GM19240 (cell line): ENCODE data around the gene RASAL1.

Experiments used
- DNase-seq: peaks from one replicate; pipeline ENCODE4 v3.0.0; 2011; ENCODE audit warnings: low spot score; ENCODE audit not compliant: insufficient read length

RASAL1 gene

GRCh38 chr12:113097716-113098440 lies 37.7 kb downstream of the RASAL1 start:
- no peak for DNase-seq

- no peak for DNase-seq
These were observed 38.7 kb downstream of the RASAL1 start for GRCh38 chr12:113096675-113097461.

- DNase-seq = no peak
These were observed 40.2 kb downstream of the RASAL1 start for GRCh38 chr12:113095405-113095804.

DNA sequence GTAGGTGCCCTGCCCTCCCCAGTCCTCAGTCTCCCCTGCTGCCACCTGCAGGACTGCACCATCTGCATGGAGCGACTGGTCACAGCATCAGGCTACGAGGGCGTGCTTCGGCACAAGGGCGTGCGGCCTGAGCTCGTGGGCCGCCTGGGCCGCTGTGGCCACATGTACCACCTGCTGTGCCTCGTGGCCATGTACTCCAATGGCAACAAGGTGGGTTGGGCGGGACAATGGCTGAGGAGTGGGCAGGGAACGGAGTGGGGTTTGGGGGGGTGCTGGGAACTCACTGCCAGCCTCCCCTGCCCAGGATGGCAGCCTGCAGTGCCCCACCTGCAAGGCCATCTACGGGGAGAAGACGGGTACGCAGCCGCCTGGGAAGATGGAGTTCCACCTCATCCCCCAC lies 40.8 kb downstream of the RASAL1 start:
- no peak for DNase-seq

- DNase-seq = no peak
These were observed 42.0 kb downstream of the RASAL1 start for GRCh38 chr12:113093409-113094101.

GRCh38 chr12:113092607-113093408 lies 42.8 kb downstream of the RASAL1 start:
- no peak for DNase-seq

DNA sequence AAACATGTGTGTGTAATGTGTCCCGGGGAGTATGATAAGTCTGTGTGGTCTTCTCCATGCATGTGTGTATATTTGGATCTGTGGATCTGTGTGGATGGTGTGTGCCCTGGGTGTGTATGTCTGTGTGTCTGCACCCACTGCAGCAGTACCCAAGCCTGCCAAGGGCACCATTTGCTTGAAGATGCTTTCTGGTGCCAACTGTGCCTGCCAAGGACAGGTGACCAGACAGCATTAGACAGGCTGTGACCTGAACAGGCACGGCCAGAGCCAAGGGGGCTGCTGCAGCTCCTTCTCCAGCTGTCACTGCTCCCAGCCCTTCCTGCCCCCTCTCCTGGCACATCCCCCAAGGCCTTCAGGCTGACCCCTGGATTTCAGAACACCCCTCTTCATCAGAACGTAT lies 44.1 kb downstream of the RASAL1 start:
- DNase-seq = no peak

- DNase-seq = no peak
These were observed 44.8 kb downstream of the RASAL1 start for GRCh38 chr12:113090740-113091139.

DNA sequence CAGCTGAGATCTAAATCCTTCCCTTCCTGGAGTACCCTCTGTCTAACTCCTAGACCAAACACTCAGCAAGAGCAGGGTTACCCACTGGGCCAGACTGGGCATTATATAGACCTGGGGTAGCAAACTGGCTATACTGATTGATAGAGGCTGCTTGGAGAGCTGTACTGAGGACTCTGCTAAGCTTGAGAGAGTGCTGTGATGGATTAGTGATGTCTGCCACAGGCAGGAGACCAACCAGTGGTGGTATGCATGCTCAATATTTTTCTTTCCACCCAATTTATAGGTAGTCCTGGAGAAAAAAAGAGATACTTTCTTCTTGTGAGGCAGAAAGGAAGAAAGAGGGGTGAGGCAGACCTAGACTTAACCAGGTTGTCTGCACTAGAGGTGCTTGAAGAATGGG lies 45.7 kb downstream of the RASAL1 start:
- no peak for DNase-seq

DNA sequence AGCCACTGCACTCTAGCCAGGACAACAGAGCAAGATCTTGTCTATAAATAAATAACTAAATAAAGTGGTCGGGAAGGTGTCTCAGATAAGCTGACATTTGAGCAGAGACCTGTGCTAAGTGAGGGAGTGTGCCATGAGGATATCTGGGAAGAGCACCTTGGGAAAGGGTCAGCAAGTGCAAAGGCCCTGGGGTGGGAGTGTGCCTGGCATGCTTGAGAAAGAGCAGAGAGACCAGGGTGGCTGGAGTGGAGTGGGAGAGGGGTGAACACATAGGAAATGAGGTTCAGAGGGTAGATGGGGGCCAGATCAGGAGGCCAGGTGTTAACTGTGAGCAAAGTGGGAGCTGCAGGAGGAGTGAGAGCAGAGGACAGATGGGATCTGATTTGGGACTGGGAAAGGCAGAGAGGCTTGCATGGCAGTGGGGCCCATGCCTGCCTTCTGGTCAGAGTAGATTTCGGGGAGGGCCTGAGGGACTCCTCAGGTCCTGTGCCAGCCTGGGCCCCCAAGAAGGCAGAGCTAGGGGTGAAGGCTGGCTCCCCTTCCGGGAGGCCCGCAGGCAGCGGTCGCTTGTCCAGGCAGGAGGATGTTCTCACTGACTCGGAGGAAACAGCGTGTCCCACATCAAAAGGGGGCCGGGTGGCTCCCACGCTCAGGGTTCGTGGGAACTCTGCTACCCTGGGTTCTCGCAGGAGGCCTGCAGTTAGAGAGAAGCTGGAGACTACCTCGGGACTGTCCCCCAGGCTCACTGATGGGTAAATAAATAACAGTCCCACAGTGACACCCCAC lies 46.4 kb downstream of the RASAL1 start:
- DNase-seq = peak; percentile 43

DNA sequence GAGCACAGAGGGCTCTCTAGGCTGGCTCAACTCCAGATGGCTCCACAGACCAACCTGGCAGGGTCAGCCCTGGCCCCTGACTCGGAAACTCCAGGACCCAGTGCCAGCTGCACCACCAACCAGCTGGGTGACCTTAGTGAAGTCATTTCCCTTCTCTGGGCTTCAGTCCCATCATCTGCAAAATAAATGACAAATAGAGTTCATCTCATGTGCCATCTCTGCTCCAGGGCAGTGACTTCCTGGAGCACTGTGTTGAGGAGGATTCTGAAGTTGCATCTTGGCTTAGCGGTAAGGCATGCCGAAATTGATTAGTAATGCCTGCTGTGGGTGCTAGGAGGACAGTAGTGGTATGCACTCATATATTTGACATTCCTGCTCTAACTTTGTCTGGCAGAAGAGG lies 47.5 kb downstream of the RASAL1 start:
- no peak for DNase-seq

GRCh38 chr12:113087193-113087592 lies 48.4 kb downstream of the RASAL1 start:
- no peak for DNase-seq

DNA sequence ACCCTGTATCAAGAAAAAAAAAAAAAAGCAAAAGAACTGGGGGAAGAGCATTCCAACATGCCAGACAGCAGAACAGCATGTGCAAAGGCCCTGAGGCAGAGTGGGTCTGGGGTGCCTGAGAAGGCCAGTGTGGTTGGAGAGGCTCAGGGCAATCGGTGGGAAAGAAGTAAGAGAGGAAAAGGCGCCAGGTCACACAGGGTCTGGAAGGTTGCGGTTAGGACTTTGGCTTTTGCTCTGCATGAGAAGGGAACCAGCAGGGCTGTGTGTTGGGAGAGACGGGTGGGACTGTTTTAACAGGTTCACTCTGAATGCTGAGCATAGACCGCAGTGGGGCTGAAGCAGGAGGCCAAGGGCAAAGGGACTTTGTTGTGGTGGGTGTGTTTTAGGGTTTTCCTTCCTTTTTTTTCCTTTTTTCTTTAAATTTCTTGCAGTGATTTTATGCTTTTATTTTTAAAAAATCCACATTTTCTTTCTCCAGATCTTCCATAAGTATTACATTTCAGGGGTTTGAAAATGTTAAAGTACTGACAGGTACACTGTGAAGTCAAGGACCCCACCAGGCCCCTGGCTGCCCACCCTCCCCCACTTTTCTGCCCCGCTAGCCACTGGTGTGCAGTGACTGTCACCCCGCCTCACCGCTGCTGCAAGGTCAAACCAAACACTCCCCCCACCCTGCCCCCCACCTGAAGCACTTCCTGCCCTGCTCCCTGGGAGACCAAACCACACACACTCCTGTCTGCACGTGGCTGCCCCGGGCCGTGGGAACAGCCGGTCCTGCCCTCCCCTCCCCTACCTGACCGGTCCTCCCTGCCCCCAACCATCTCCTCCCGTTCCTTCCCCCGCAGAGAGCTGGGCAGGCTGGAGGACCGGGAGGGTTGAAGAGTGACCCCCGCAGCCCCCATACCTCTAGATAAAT lies 49.1 kb downstream of the RASAL1 start:
- peak; percentile 50 for DNase-seq

DNA sequence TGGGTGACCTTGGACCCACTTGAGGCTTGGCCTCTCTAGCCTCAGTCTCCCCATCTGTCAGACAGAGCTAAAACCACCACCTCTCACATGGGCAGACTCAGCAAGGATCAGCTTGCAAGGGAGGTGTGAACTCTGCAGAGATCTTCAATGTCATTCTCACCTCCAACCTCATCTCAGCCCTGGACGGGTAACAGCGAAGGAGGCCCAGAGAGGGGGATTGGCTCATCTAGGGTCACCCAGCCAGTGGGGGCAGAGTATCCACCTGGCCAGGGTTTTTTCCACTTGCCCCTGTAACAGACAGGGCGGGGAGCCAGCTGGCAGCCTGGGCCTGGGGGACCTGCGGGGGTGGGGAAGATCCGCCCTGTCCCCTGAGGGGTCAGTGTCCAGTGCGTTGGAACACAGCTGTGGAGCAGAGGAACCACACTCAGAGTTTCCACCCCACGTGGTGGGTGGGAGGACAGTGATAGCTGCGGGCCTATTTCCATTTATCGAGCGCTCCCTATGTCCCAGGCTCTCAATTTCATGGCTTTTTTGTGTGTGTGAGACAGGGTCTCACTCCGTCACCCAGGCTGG lies 51.6 kb downstream of the RASAL1 start:
- no peak for DNase-seq

- DNase-seq = peak; percentile 47
These were observed 52.9 kb downstream of the RASAL1 start for GRCh38 chr12:113082486-113083148.

DNA sequence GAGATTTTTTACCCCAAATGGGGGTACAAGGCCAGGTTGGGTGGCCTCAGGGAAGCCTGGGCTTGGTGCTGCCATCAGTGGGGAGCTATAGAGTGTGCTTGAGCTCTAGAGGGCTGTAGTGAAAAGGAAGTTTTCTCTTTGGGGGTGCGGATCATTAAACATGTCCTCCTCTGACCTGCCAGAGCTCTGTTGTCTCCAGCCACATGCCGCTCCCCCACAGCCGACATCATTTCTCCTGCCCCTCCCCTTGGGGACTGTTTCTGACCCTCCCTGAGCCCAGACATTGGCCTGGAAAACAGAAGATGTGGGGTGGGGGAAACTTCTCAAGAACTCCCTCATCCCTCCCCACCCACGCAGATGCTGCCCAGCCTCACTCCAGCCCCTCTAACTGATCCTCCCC lies 53.7 kb downstream of the RASAL1 start:
- no peak for DNase-seq

- DNase-seq = no peak
These were observed 57.7 kb downstream of the RASAL1 start for GRCh38 chr12:113077859-113078255.

GRCh38 chr12:113077057-113077858 lies 58.3 kb downstream of the RASAL1 start:
- no peak for DNase-seq
